HG02798 (cell line): ENCODE results near the gene TBC1D14.
"Not testable (repeated sequence)": the region's sequence is repeated elsewhere in the genome, so short reads cannot be mapped to it uniquely, and the experiment has no call there.

Experiments used
- ATAC-seq: cut with Tn5 transposase; IDR thresholded peaks from one replicate; pipeline ENCODE4 v1.9.1; 2021; ENCODE audit warnings: mild to moderate bottlenecking; ENCODE audit not compliant: unreplicated experiment, poor library complexity

The TBC1D14 gene

DNA sequence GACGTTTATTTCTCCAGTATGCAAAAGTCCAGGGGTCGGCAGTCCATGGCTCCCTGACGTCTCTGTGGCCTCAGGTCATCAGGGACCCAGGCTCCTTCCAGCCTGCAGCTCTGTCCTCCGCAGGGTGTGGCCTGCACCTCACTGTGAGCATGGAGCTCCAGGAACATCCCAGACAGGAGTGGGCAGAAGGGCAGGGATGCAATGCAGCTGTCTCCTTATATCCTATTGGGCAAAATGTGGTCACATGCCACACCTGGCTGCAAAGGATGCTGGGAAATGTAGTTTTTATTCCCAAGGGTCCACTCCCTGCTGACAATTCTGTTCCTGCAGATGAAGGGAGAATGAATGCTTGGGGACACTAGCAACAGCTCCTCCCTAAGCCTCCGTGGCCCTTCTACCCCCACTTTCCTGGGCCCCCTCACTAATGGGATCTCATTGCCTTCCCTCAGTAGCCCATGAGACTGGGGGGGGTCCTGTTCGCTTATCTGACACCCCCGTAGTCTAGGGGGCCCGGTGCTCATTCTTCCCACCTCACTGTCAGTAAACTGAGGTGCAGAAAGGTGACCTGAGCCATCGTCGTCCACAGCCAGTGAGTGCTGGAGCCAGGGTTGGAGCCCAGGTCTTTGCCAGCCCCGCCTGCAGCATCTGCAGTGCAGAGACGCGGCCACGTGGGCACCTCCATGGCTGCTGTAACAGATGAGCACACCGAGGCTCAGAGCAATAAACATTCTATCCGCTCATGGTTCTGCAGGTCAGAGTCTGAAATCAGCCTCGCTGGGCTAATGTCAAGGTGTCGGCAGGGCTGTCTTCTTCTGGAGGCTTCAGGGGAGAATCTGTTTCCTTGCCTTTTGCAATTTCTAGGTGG lies 164.1 kb downstream of the TBC1D14 start:
- no peak for ATAC-seq

DNA sequence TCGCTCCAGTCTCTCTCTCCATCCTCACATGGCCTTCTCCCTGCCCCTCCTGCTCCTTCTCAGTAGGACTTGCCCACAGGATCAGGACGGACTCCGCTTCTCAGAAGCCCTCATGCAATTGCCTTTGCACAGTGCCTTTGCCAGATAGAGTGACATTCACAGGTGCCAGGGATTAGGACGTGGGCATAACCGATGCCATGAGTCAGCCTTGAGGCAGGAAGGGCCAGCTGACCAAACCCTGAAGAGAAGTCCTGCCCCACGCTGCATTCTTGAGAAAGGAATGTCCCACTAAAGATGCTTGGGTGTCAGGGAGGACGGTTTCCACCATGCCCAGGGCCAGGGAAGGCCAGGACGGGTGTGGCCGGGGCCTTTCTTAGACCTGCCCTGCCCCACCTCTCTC lies 164.8 kb downstream of the TBC1D14 start:
- ATAC-seq, result no peak

GRCh38 chr4:7075962-7076695 lies 166.5 kb downstream of the TBC1D14 start:
- no peak for ATAC-seq

GRCh38 chr4:7076696-7077082 lies 167.1 kb downstream of the TBC1D14 start:
- no peak for ATAC-seq

DNA sequence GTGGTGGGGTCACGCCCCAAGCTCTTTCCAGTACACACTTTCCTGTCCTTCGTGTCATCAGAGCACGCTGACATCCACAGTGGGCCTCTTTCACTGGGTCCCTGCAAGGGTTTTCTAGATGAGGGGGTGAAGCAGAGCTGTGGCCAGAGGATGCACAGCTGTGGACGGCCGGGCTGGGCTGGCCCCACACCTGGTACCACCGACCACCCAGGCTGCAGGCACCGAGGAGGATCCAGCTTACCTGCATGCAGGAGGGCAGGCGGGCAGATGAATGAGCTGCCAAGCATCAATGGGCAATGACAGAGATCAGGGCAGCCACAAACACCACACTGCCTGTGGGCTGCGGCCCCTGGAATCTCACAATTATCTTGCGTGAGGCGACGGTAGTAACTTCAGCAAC lies 167.7 kb downstream of the TBC1D14 start:
- ATAC-seq, result no peak

- ATAC-seq, result no peak
These were observed 168.4 kb downstream of the TBC1D14 start for GRCh38 chr4:7078025-7078424.

GRCh38 chr4:7079483-7079882 lies 169.9 kb downstream of the TBC1D14 start:
- ATAC-seq, result not testable (repeated sequence)

GRCh38 chr4:7079909-7080308 lies 170.3 kb downstream of the TBC1D14 start:
- ATAC-seq, result not testable (repeated sequence)
